Heart right ventricle (tissue), 16 donors: ENCODE results near the gene EIPR1. TPM values are rescaled to one million over a fixed set of nuclear protein-coding genes. Genes with fewer than 3 reads are reported as not detected.

ENCODE experiments used
- ATAC-seq, 8 donors: fragments of 200-7000 bp; cut with Tn5 transposase; one replicate each; pipeline ENCODE4 v1.9.1; 2020; ENCODE audit warnings: mild to moderate bottlenecking in 8 of 8, moderate library complexity in 8 of 8, moderate number of reproducible peaks in 1 of 8
- DNase-seq, 2 donors: peaks; one replicate each; pipeline ENCODE4 v3.0.0-alpha.2; 2020
- H3K27ac ChIP-seq, 10 donors: fragments of 200-600 bp; sonication (generic) in 2 of 10; one replicate each; pipeline versions ENCODE4 v1.5.0 to v1.8.0; 2020 to 2022; ENCODE audit warnings: mild to moderate bottlenecking in 3 of 10
- H3K27me3 ChIP-seq, 7 donors: fragments of 200-600 bp; one replicate each; pipeline ENCODE4 v1.8.0; 2021 to 2022; ENCODE audit warnings: mild to moderate bottlenecking in 2 of 7
- H3K36me3 ChIP-seq, 9 donors: fragments of 200-600 bp; sonication (generic) in 1 of 9; one replicate each; pipeline versions ENCODE4 v1.5.0 to v1.8.0; 2020 to 2022; ENCODE audit warnings: mild to moderate bottlenecking in 2 of 9
- H3K4me1 ChIP-seq, 9 donors: fragments of 200-600 bp; sonication (generic) in 1 of 9; one replicate each; pipeline versions ENCODE4 v1.5.0 to v1.8.0; 2020 to 2022; ENCODE audit warnings: mild to moderate bottlenecking in 4 of 9
- H3K4me3 ChIP-seq, 10 donors: fragments of 200-600 bp; sonication (generic) in 2 of 10; one replicate each; pipeline versions ENCODE4 v1.5.0 to v1.8.0; 2020 to 2022; ENCODE audit warnings: mild to moderate bottlenecking in 7 of 10, moderate library complexity in 2 of 10
- H3K9me3 ChIP-seq, 11 donors: fragments of 200-600 bp in 10 of 11; sonication (generic) in 2 of 11; one replicate each; pipeline versions ENCODE4 v1.5.0 to v1.8.0; 2013 to 2022; ENCODE audit warnings: mild to moderate bottlenecking in 2 of 11, control low read depth in 1 of 11, moderate library complexity in 1 of 11
- CTCF ChIP-seq, 9 donors: fragments of 200-600 bp; sonication (generic) in 2 of 9; IDR thresholded peaks; one replicate each; pipeline versions ENCODE4 v1.5.0 to v1.8.0; 2021 to 2022; ENCODE audit warnings: antibody characterized with exemption in 9 of 9, mild to moderate bottlenecking in 5 of 9, moderate library complexity in 1 of 9
- WGBS, 2 donors: extraction: QIAGEN DNeasy Blood & Tissue Kit; methylation state at CpG; one replicate each; pipeline ENCODE4 v1.1.7; 2013; ENCODE audit warnings: inconsistent platforms in 1 of 2; 5-methylcytosine and 5-hydroxymethylcytosine counted together
- intact Hi-C, 10 donors: fragments of 100-400 bp; cut with DNase I; formaldehyde crosslinking; loops; one replicate each; pipeline versions ENCODE4 v1.11.1 to v1.14.2; 2022
- polyA plus RNA-seq, 2 donors: library from polyadenylated mRNA; stranded (reverse); fragments of 200-250 nt; gene quantifications; one replicate each; pipeline ENCODE4 v1.2.3, GENCODE V29; 2013
- total RNA-seq, 10 donors: library from RNA; stranded (reverse); fragmentation: NEBNext Ultra II Directional in 3 of 10; extraction: Animal tissue kit (Norgen Biotek cat#: 25700) in 3 of 10; gene quantifications; one replicate each; pipeline versions ENCODE4 v1.2.1 to v1.2.4, GENCODE V29; 2021 to 2023
- donor health status: Arrhythmogenic right ventricular cardiomyopathy.
- donor health status: ischemic (EF 13 %, LVEDD 7.1; RV severe dilation, severe dysfunction).
- donor health status: healthy with polysubstance abuse.
- donor health status: DM: no; HTN: yes; CAD: no.
- donor health status: DM: no; HTN: no; CAD: no.
- donor health status: ischemic (EF 25% LVEDD 6.9; RV normal size, moderate dysfunction).
- donor health status: ischemic (EF 25% LVEDD 5.7; RV mildly dilated, moderate dysfunction).
- donor health status: healthy.
- donor health status: DM: yes; HTN: yes; CAD: no.
- donor health status: Ischemic cardiomyopathy.
- donor health status: ischemic (EF 35%, LVEDD 5.7; RV mildly dilated, moderate dysfunction).
- donor health status: nonischemic (EF 11% LVEDD 7.7; RV severe dilation, severe dysfunction).
- donor health status: DM: yes; HTN: yes; CAD: no.
- donor health status: PGD.
- donor health status: ischemic (EF 29% LVEDD 5.4; RV normal size, mild dysfunction).
- donor health status: nonischemic (EF 23%, LVEDD 6.1; RV moderate dilation, normal function).

EIPR1 gene
- total and polyA plus RNA-seq, 12 donors: 6.8 to 22.3 (median 12.0) TPM

GRCh38 chr2:3424171-3424795 lies 46.7 kb upstream of the EIPR1 start:
- TF ChIP-seq CTCF (IDR thresholded peaks at IDR 0.05): peak in 4 of 9 donors; percentile 2 to 33 (median 17)
- DNase-seq (no peak), ATAC-seq (no peak)
- Histone ChIP-seq H3K9me3 (no peaks in the 10 kb centered on the region), H3K36me3 (peaks cover 0 to 99% (median 31%) of the 10 kb centered on the region in 9 donors), H3K4me1 (peaks cover 0 to 17% (median 0%) of the 10 kb centered on the region in 9 donors), H3K27ac (no peak overlapping the region), H3K4me3 (no peak overlapping the region), H3K27me3 (no peaks in the 10 kb centered on the region)
- WGBS, 2 donors: 95 to 97% methylated on average over 9 of the region's 9 CpGs
- intact Hi-C loops: loop anchor here in 9 of 10 donors (1.0 to 10.0 kb wide), 5 partner anchors 38 to 231 kb away; partner anchors contain the start of gene ALLC (in 2 of the 9)

GRCh38 chr2:3423492-3424170 lies 46.0 kb upstream of the EIPR1 start:
- intact Hi-C loops: loop anchor here in 9 of 10 donors (1.0 to 10.0 kb wide), 5 partner anchors 39 to 231 kb away; partner anchors contain the start of gene ALLC (in 2 of the 9)
- Histone ChIP-seq H3K36me3 (peaks cover 0 to 98% (median 31%) of the 10 kb centered on the region in 9 donors), H3K4me1 (peaks cover 0 to 13% (median 0%) of the 10 kb centered on the region in 9 donors), H3K9me3 (no peaks in the 10 kb centered on the region), H3K27ac (no peak overlapping the region), H3K4me3 (no peak overlapping the region), H3K27me3 (no peaks in the 10 kb centered on the region)
- TF ChIP-seq CTCF (IDR thresholded peaks at IDR 0.05): peak; percentile 88 to 99 (median 98)
- WGBS, 2 donors: 66 to 67% methylated on average over 19 of the region's 19 CpGs
- ATAC-seq (peak in 7 of 8 donors; percentile 49 to 67 (median 58)), DNase-seq (peak; percentile 57 to 79)

GRCh38 chr2:3422161-3422779 lies 44.7 kb upstream of the EIPR1 start:
- H3K4me1 ChIP-seq: peaks cover 0 to 13% (median 0%) of the 10 kb centered on the region in 9 donors
- WGBS, 2 donors: 82 to 84% methylated on average over 16 of the region's 16 CpGs
- H3K27me3 ChIP-seq: no peaks in the 10 kb centered on the region
- DNase-seq (no peak), ATAC-seq (no peak)
- no peaks in the 10 kb centered on the region for H3K9me3 ChIP-seq
- no peak overlapping the region for H3K27ac ChIP-seq
- H3K4me3 ChIP-seq: no peak overlapping the region
- TF ChIP-seq CTCF (IDR thresholded peaks at IDR 0.05): no peak
- intact Hi-C loops: loop anchor here in 9 of 10 donors (5.0 to 10.0 kb wide), 4 partner anchors 40 to 233 kb away; partner anchors contain the start of gene ALLC (in 2 of the 9)
- H3K36me3 ChIP-seq: peaks cover 0 to 98% (median 31%) of the 10 kb centered on the region in 9 donors

GRCh38 chr2:3421580-3421979 lies 44.0 kb upstream of the EIPR1 start:
- intact Hi-C loops: loop anchor here in 9 of 10 donors (5.0 to 10.0 kb wide), 4 partner anchors 41 to 233 kb away; partner anchors contain the start of gene ALLC (in 2 of the 9)
- Histone ChIP-seq H3K27me3 (no peaks in the 10 kb centered on the region), H3K9me3 (no peaks in the 10 kb centered on the region), H3K36me3 (peaks cover 0 to 96% (median 29%) of the 10 kb centered on the region in 9 donors), H3K27ac (no peak overlapping the region), H3K4me3 (no peak overlapping the region), H3K4me1 (peaks cover 0 to 13% (median 0%) of the 10 kb centered on the region in 9 donors)
- no peak for ATAC-seq
- TF ChIP-seq CTCF (IDR thresholded peaks at IDR 0.05): no peak
- WGBS, 2 donors: 84 to 87% methylated on average over 19 of the region's 19 CpGs
- DNase-seq: no peak
